Right lobe of liver (tissue), 6 donors: ENCODE measurements around the gene LCMT1. TPM values are rescaled to one million over a fixed set of nuclear protein-coding genes. Genes with fewer than 3 reads are reported as not detected.

ENCODE experiments used
- ATAC-seq, 4 donors: fragments of 200-7000 bp; cut with Tn5 transposase; one replicate each; pipeline ENCODE4 v1.9.1; 2020; ENCODE audit warnings: mild to moderate bottlenecking in 4 of 4, moderate library complexity in 4 of 4
- DNase-seq, 3 donors: peaks; one replicate each; pipeline ENCODE4 v3.0.0-alpha.2; 2020
- H3K27ac ChIP-seq, 3 donors: fragments of 200-600 bp; one replicate each; pipeline ENCODE4 v1.8.0; 2022
- H3K27me3 ChIP-seq, 2 donors: fragments of 200-600 bp; one replicate each; pipeline ENCODE4 v1.8.0; 2022
- H3K36me3 ChIP-seq, 4 donors: fragments of 200-600 bp; sonication (generic) in 1 of 4; one replicate each; pipeline versions ENCODE4 v1.5.1 to v1.8.0; 2017 to 2022; ENCODE audit warnings: control low read depth in 1 of 4
- H3K4me1 ChIP-seq, 4 donors: fragments of 200-600 bp; sonication (generic) in 1 of 4; one replicate each; pipeline versions ENCODE4 v1.5.1 to v1.8.0; 2017 to 2022; ENCODE audit warnings: control low read depth in 1 of 4
- H3K4me3 ChIP-seq, 3 donors: fragments of 200-600 bp; one replicate each; pipeline ENCODE4 v1.8.0; 2022
- H3K9me3 ChIP-seq, 4 donors: fragments of 200-600 bp; sonication (generic) in 1 of 4; one replicate each; pipeline versions ENCODE4 v1.5.1 to v1.8.0; 2017 to 2022; ENCODE audit warnings: control low read depth in 1 of 4
- POLR2A ChIP-seq: fragments of 450-650 bp; IDR thresholded peaks from one replicate; pipeline ENCODE4 v1.6.1; 2017; ENCODE audit warnings: antibody characterized with exemption, mild to moderate bottlenecking
- WGBS: methylation state at CpG from one replicate; pipeline ENCODE4 v1.1.6; 2018; ENCODE audit warnings: low coverage, low lambda C conversion rate; ENCODE audit not compliant: insufficient coverage; ENCODE audit errors: missing lambda C conversion rate; 5-methylcytosine and 5-hydroxymethylcytosine counted together
- intact Hi-C, 2 donors: fragments of 100-400 bp; cut with DNase I; formaldehyde crosslinking; loops; one replicate each; pipeline versions ENCODE4 v1.11.2 to v1.14.1; 2022
- total RNA-seq, 6 experiments: library from RNA; depleted of rRNA in 2 of 6; stranded (reverse); fragments of >200 nt in 2 of 6; fragmentation: NEBNext Ultra II Directional in 3 of 6; extraction: Animal tissue kit (Norgen Biotek cat#: 25700) in 3 of 6; gene quantifications; one replicate each; pipeline versions ENCODE4 v1.1.0 to v1.2.4, GENCODE V29; 2016 to 2023
- TF ChIP-seq, protein P1 (sequence below), 4 donors: fragments of 200-600 bp in 3 of 4; fragments of 450-650 bp in 1 of 4; IDR thresholded peaks; one replicate each; pipeline versions ENCODE4 v1.5.1 to v1.8.0; 2016 to 2022; ENCODE audit warnings: antibody characterized with exemption in 4 of 4, mild to moderate bottlenecking in 2 of 4
- donor health status: DM: no; HTN: yes; CAD: no.
- donor health status: DM: no; HTN: no; CAD: no.
- donor health status: DM: no; HTN: no; CAD: no.
- donor health status: DM: no; HTN: yes; CAD: no.
- donor health status: DM: no; HTN: yes; CAD: no.

The LCMT1 gene
- total RNA-seq, 6 experiments from 2014 or later = 6.2 to 12.0 (median 8.9) TPM

DNA sequence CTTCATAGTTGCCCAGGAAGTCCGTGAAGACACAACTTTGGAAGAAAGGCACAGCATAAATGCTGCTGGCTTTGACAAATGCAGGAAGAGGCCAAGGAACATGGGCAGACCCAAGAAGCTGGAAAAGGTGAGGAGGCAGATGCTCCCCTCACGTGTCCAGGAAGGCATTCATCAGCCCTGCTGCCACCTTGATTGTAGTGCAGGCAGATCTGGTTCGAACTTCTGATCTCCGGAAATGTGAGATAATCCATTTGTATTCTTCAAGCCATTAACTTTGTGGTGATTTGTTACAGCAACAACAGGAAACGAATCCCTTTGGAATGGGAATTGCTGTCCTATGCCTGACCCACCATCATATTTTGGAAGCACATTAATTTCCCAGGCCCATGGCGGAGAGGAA is 28.5 kb upstream of the LCMT1 start:
- Histone ChIP-seq H3K27ac (no peak overlapping the region), H3K4me1 (no peaks in the 10 kb centered on the region), H3K9me3 (no peaks in the 10 kb centered on the region), H3K36me3 (no peaks in the 10 kb centered on the region), H3K4me3 (no peak overlapping the region), H3K27me3 (no peaks in the 10 kb centered on the region)
- DNase-seq (no peak), ATAC-seq (no peak)
- no peak for TF ChIP-seq POLR2A
- TF ChIP-seq, protein P1, sequence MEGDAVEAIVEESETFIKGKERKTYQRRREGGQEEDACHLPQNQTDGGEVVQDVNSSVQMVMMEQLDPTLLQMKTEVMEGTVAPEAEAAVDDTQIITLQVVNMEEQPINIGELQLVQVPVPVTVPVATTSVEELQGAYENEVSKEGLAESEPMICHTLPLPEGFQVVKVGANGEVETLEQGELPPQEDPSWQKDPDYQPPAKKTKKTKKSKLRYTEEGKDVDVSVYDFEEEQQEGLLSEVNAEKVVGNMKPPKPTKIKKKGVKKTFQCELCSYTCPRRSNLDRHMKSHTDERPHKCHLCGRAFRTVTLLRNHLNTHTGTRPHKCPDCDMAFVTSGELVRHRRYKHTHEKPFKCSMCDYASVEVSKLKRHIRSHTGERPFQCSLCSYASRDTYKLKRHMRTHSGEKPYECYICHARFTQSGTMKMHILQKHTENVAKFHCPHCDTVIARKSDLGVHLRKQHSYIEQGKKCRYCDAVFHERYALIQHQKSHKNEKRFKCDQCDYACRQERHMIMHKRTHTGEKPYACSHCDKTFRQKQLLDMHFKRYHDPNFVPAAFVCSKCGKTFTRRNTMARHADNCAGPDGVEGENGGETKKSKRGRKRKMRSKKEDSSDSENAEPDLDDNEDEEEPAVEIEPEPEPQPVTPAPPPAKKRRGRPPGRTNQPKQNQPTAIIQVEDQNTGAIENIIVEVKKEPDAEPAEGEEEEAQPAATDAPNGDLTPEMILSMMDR (IDR thresholded peaks at IDR 0.05) = no peak
- WGBS = 81% methylated on average over 4 of the region's 6 CpGs
- intact Hi-C loops = no loop called here

DNA sequence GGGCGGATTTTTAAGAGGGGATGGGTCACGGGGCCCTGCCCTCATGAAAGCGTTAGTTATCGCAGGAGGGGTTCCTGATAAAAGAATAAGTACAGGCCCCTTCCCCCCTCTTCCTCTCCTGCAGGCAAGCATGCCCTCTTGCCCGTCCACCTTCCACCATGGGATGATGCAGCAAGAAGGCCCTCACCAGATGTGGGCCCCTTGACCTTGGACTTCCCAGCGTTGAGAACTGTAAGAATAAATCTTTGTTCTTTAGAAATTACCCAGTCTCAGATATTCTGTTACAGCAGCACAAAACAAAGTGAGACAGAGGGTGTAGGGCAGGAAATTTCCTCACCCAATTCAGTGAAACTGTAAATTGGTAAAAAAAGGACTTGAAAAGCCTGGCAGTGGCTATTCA is 27.8 kb upstream of the LCMT1 start:
- TF ChIP-seq, protein P1 (IDR thresholded peaks at IDR 0.05) = no peak
- no peak for TF ChIP-seq POLR2A
- no peak overlapping the region for H3K4me3 ChIP-seq
- DNase-seq (no peak), ATAC-seq (no peak)
- H3K4me1 ChIP-seq = no peaks in the 10 kb centered on the region
- H3K9me3 ChIP-seq = no peaks in the 10 kb centered on the region
- 43% methylated on average over 1 of the region's 6 CpGs for WGBS
- intact Hi-C loops = no loop called here
- no peak overlapping the region for H3K27ac ChIP-seq
- H3K27me3 ChIP-seq = no peaks in the 10 kb centered on the region
- H3K36me3 ChIP-seq = no peaks in the 10 kb centered on the region

DNA sequence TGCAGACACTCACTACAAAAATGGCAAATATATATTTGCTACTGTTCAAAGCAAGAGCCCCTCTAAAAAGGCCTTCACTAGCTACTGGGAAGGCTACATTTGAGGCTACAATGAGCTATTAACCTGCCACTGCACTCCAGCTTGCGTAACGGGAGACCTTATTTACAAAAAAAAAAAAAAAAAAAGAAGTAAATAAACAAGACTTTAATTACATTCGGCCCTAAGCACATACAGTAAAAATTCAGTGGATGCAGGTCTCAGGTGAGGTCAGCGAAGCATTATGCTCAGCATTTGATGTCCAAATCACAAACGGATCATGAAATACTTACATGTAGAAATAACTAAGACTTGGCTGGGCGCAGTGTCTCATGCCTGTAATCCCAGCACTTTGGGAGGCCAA is 26.7 kb upstream of the LCMT1 start:
- no peak overlapping the region for H3K4me3 ChIP-seq
- intact Hi-C loops = no loop called here
- ATAC-seq = no peak
- H3K27me3 ChIP-seq = no peaks in the 10 kb centered on the region
- no peak for TF ChIP-seq POLR2A
- TF ChIP-seq, protein P1 (IDR thresholded peaks at IDR 0.05) = no peak
- 64% methylated on average over 6 of the region's 6 CpGs for WGBS
- H3K36me3 ChIP-seq = no peaks in the 10 kb centered on the region
- no peaks in the 10 kb centered on the region for H3K9me3 ChIP-seq
- H3K27ac ChIP-seq = no peak overlapping the region
- no peaks in the 10 kb centered on the region for H3K4me1 ChIP-seq
- no peak for DNase-seq

DNA sequence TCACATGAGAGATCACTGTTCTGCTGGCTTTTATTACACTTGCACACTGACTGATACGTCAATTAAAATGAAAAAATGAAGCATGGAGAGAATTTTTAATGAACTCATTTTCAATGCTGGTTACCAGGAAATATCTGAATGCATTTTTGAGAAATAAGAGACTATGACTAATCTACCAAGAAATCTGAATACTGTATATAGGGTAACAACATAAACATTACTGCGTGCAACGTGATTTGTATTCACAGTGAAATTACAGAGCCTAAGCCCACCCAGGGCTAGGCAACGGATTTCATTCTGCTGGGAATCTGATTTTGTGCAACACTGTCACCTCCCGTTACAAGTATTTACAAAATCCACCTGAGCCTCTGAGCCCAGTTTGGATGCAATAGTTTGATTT is 23.8 kb upstream of the LCMT1 start:
- ATAC-seq (no peak), DNase-seq (no peak)
- TF ChIP-seq, protein P1 (IDR thresholded peaks at IDR 0.05) = no peak
- TF ChIP-seq POLR2A = no peak
- no peaks in the 10 kb centered on the region for H3K36me3 ChIP-seq
- no peaks in the 10 kb centered on the region for H3K9me3 ChIP-seq
- H3K4me3 ChIP-seq = no peak overlapping the region
- 58% methylated on average over 5 of the region's 5 CpGs for WGBS
- intact Hi-C loops = no loop called here
- no peaks in the 10 kb centered on the region for H3K4me1 ChIP-seq
- H3K27ac ChIP-seq = no peak overlapping the region
- no peaks in the 10 kb centered on the region for H3K27me3 ChIP-seq

DNA sequence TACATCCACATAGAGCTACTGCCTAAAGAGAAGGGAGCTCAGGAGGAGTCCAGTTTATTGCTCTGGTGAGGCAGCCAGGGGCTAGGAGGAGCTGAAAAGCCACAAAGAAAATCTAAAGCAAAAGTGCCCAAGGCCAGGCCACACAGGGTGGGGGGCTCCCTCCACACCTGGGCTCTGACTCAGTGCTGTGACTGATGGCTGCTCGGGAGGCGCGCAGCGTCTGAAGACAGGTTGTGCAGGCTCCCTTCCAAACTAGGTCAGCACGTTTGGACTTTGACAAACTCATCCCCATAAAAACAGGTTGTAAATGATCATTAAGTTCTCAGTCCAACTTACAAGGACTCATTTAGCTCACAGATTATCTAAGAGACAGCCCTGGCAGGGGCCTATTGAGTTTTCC is 22.2 kb upstream of the LCMT1 start:
- H3K4me3 ChIP-seq = no peak overlapping the region
- ATAC-seq (no peak), DNase-seq (no peak)
- intact Hi-C loops = no loop called here
- WGBS = 0% methylated on average over 1 of the region's 5 CpGs
- H3K9me3 ChIP-seq = no peaks in the 10 kb centered on the region
- no peaks in the 10 kb centered on the region for H3K4me1 ChIP-seq
- no peak overlapping the region for H3K27ac ChIP-seq
- H3K27me3 ChIP-seq = no peaks in the 10 kb centered on the region
- TF ChIP-seq, protein P1 (IDR thresholded peaks at IDR 0.05) = no peak
- no peak for TF ChIP-seq POLR2A
- no peaks in the 10 kb centered on the region for H3K36me3 ChIP-seq
